IMR-90 (cell line): ENCODE data around the gene PIM3. TPM values are rescaled to one million over a fixed set of nuclear protein-coding genes. Genes with fewer than 3 reads are reported as not detected.

Experiments
- ATAC-seq: fragments of 200-7000 bp; cut with Tn5 transposase; 2 replicates; pipeline ENCODE4 v1.9.1; 2020; ENCODE audit warnings: low read depth, mild to moderate bottlenecking, moderate library complexity
- BruUV-seq: library from RNA; stranded (reverse); fragments of 400-500 nt; replicated peaks from 2 replicates; lab custom pipeline; 2021; lab: Mats Ljungman, UMichigan
- CTCF ChIA-PET: fragments of 300-600 bp; formaldehyde crosslinking; extraction: SDS; loops from one replicate; lab custom pipeline; 2021; ENCODE audit warnings: antibody characterized with exemption; lab: Yijun Ruan, JAX
- POLR2A ChIA-PET: fragments of 300-600 bp; sonication (Branson Sonifier 250); formaldehyde crosslinking; loops from one replicate; lab custom pipeline; 2022; ENCODE audit warnings: antibody characterized with exemption; ENCODE audit not compliant: unreplicated experiment; lab: Charles Lee
- DNase-seq: peaks from one replicate; pipeline ENCODE4 v3.0.0; 2013
- H2AFZ ChIP-seq: replicated peaks from 2 replicates; pipeline ENCODE3; 2013; ENCODE audit warnings: low read length, mild to moderate bottlenecking; ENCODE audit not compliant: poor library complexity
- H2AK5ac ChIP-seq: 2 replicates; pipeline ENCODE4 v1.6.1; 2013; ENCODE audit warnings: low read depth, low read length, inconsistent platforms
- H2AK9ac ChIP-seq: replicated peaks from 2 replicates; pipeline ENCODE3; 2013; ENCODE audit warnings: mild to moderate bottlenecking, low read depth, low read length, moderate library complexity; ENCODE audit not compliant: poor library complexity
- H2BK120ac ChIP-seq: 2 replicates; pipeline ENCODE4 v1.6.1; 2013; ENCODE audit warnings: low read depth, low read length, inconsistent platforms
- H2BK15ac ChIP-seq: 3 replicates; pipeline ENCODE4 v1.6.1; 2013; ENCODE audit warnings: low read depth, low read length, inconsistent platforms
- H2BK20ac ChIP-seq: 2 replicates; pipeline ENCODE4 v1.6.1; 2013; ENCODE audit warnings: low read depth, mild to moderate bottlenecking, inconsistent platforms, low read length, moderate library complexity
- H2BK5ac ChIP-seq: 2 replicates; pipeline ENCODE4 v1.6.1; 2013; ENCODE audit warnings: mild to moderate bottlenecking, low read depth, low read length, inconsistent platforms; ENCODE audit not compliant: poor library complexity, severe bottlenecking
- H3K14ac ChIP-seq: replicated peaks from 2 replicates; pipeline ENCODE4 v1.6.1; 2013; ENCODE audit warnings: low read depth, low read length, inconsistent platforms
- H3K18ac ChIP-seq: 2 replicates; pipeline ENCODE4 v1.6.1; 2013; ENCODE audit warnings: low read depth, low read length, control low read depth
- H3K23ac ChIP-seq: 2 replicates; pipeline ENCODE4 v1.6.1; 2013; ENCODE audit warnings: low read depth, low read length, inconsistent platforms
- H3K27ac ChIP-seq: 2 replicates; pipeline ENCODE4 v1.5.1; 2013; ENCODE audit warnings: mild to moderate bottlenecking, control low read depth, low read length; ENCODE audit not compliant: insufficient read depth
- H3K27me3 ChIP-seq: 2 replicates; pipeline ENCODE4 v1.6.1; 2013; ENCODE audit warnings: low read length; ENCODE audit not compliant: control insufficient read depth, insufficient read depth
- H3K36me3 ChIP-seq: 2 replicates; pipeline ENCODE4 v1.6.1; 2013; ENCODE audit warnings: low read length, mixed read lengths; ENCODE audit not compliant: control insufficient read depth, insufficient read depth
- H3K4ac ChIP-seq: 2 replicates; pipeline ENCODE4 v1.6.1; 2013; ENCODE audit warnings: low read depth, low read length, inconsistent platforms
- H3K4me1 ChIP-seq: 2 replicates; pipeline ENCODE4 v1.6.1; 2013; ENCODE audit warnings: low read length, mixed read lengths; ENCODE audit not compliant: control insufficient read depth, insufficient read depth
- H3K4me2 ChIP-seq: 2 replicates; pipeline ENCODE4 v1.6.1; 2013; ENCODE audit warnings: low read depth, mild to moderate bottlenecking, control low read depth, low read length, moderate library complexity
- H3K4me3 ChIP-seq: 2 replicates; pipeline ENCODE4 v1.5.1; 2013; ENCODE audit warnings: low read depth, mild to moderate bottlenecking, control low read depth, low read length, moderate library complexity; ENCODE audit not compliant: insufficient read depth
- H3K56ac ChIP-seq: 2 replicates; pipeline ENCODE4 v1.6.1; 2013; ENCODE audit warnings: low read length, inconsistent platforms; ENCODE audit not compliant: insufficient read depth; ENCODE audit errors: extremely low read depth
- H3K79me1 ChIP-seq, 2 experiments: 2 replicates each; pipeline ENCODE4 v1.6.1; 2013; ENCODE audit warnings: low read length in 2 of 2, inconsistent platforms in 1 of 2, low read depth in 1 of 2
- H3K9ac ChIP-seq: 2 replicates; pipeline ENCODE4 v1.6.1; 2013; ENCODE audit warnings: low read depth, low read length, control low read depth
- H3K9me1 ChIP-seq: 2 replicates; pipeline ENCODE4 v1.6.1; 2013; ENCODE audit warnings: low read length, inconsistent platforms; ENCODE audit not compliant: insufficient read depth
- H3K9me3 ChIP-seq: 2 replicates; pipeline ENCODE4 v1.6.1; 2013; ENCODE audit warnings: low read length; ENCODE audit not compliant: control insufficient read depth, insufficient read depth
- H4K20me1 ChIP-seq: 2 replicates; pipeline ENCODE4 v1.6.1; 2013; ENCODE audit warnings: low read length, inconsistent platforms; ENCODE audit not compliant: insufficient read depth
- H4K5ac ChIP-seq: 2 replicates; pipeline ENCODE4 v1.6.1; 2013; ENCODE audit warnings: mild to moderate bottlenecking, low read depth, low read length, control low read depth
- H4K8ac ChIP-seq, 2 experiments: 2 replicates each; pipeline ENCODE4 v1.6.1; 2013; ENCODE audit warnings: low read depth in 2 of 2, low read length in 2 of 2, control low read depth in 1 of 2, inconsistent platforms in 1 of 2
- H4K91ac ChIP-seq: 2 replicates; pipeline ENCODE4 v1.6.1; 2013; ENCODE audit warnings: low read depth, low read length, inconsistent platforms; ENCODE audit not compliant: insufficient read depth
- BHLHE40 ChIP-seq: fragments of 150-350 bp; IDR thresholded peaks from 2 replicates; pipeline ENCODE4 v1.6.1; 2016; ENCODE audit warnings: mild to moderate bottlenecking, low read depth, low read length
- CEBPB ChIP-seq: IDR thresholded peaks from 2 replicates; pipeline ENCODE4 v1.6.1; 2012; ENCODE audit warnings: low read depth, low read length, improper control_type of control experiment
- CHD1 ChIP-seq: IDR thresholded peaks from 2 replicates; pipeline ENCODE4 v1.6.1; 2012; ENCODE audit warnings: low read depth, low read length, improper control_type of control experiment
- ELK1 ChIP-seq: fragments of 150-350 bp; IDR thresholded peaks from 2 replicates; pipeline ENCODE4 v1.6.1; 2016; ENCODE audit warnings: low read depth, mild to moderate bottlenecking, low read length, moderate library complexity, borderline replicate concordance
- FOS ChIP-seq: fragments of 150-350 bp; IDR thresholded peaks from 2 replicates; pipeline ENCODE4 v1.6.1; 2016; ENCODE audit warnings: low read depth, low read length
- MAFK ChIP-seq: IDR thresholded peaks from 2 replicates; pipeline ENCODE4 v1.6.1; 2012; ENCODE audit warnings: low read depth, low read length, improper control_type of control experiment
- MAZ ChIP-seq: IDR thresholded peaks from 2 replicates; pipeline ENCODE4 v1.6.1; 2012; ENCODE audit warnings: low read depth, mild to moderate bottlenecking, low read length, improper control_type of control experiment, moderate library complexity, borderline replicate concordance
- MXI1 ChIP-seq: IDR thresholded peaks from 2 replicates; pipeline ENCODE4 v1.6.1; 2012; ENCODE audit warnings: low read depth, mild to moderate bottlenecking, low read length, moderate library complexity, borderline replicate concordance
- NFE2L2 ChIP-seq: fragments of 150-350 bp; IDR thresholded peaks from 2 replicates; pipeline ENCODE4 v1.6.1; 2016; ENCODE audit warnings: low read depth, mild to moderate bottlenecking, low read length
- POLR2A ChIP-seq: IDR thresholded peaks from 2 replicates; pipeline ENCODE4 v1.6.1; 2012; ENCODE audit warnings: mild to moderate bottlenecking, low read depth, low read length
- RAD21 ChIP-seq: IDR thresholded peaks from 2 replicates; pipeline ENCODE4 v1.6.1; 2012; ENCODE audit warnings: low read length, improper control_type of control experiment
- RCOR1 ChIP-seq: IDR thresholded peaks from 2 replicates; pipeline ENCODE4 v1.6.1; 2012; ENCODE audit warnings: mild to moderate bottlenecking, low read length, improper control_type of control experiment; ENCODE audit not compliant: insufficient replicate concordance
- RFX5 ChIP-seq: IDR thresholded peaks from 2 replicates; pipeline ENCODE4 v1.8.0; 2012; ENCODE audit warnings: low read depth, mild to moderate bottlenecking, low read length, moderate library complexity
- SMC3 ChIP-seq: fragments of 150-350 bp; IDR thresholded peaks from 2 replicates; pipeline ENCODE4 v1.6.1; 2016; ENCODE audit warnings: low read depth, mild to moderate bottlenecking, antibody characterized with exemption, low read length, moderate library complexity
- USF2 ChIP-seq: fragments of 150-350 bp; IDR thresholded peaks from 2 replicates; pipeline ENCODE4 v1.6.1; 2017; ENCODE audit warnings: mild to moderate bottlenecking, antibody characterized with exemption, low read length, low read depth
- WGBS, 2 experiments: methylation state at CpG; one replicate each; pipeline versions ENCODE4 v1.1.5 to v1.1.7; 2013; ENCODE audit warnings: missing lambda C conversion rate in 2 of 2; ENCODE audit not compliant: insufficient read length in 1 of 2; ENCODE audit errors: extremely low coverage in 2 of 2; 5-methylcytosine and 5-hydroxymethylcytosine counted together
- dilution Hi-C: fragments of 300-500 bp; cut with HindIII; formaldehyde crosslinking; loops from one replicate; pipeline ENCODE4 v1.14.3; 2018; ENCODE audit warnings: low sequenced_read_pairs; ENCODE audit not compliant: unreplicated experiment
- in situ Hi-C: fragments of 300-500 bp; cut with MboI; formaldehyde crosslinking; loops from 3 replicates; pipeline ENCODE4 v1.14.3; 2019; ENCODE audit warnings: low sequenced_read_pairs, inconsistent platforms, mixed read lengths
- intact Hi-C: fragments of 100-400 bp; cut with micrococcal nuclease; formaldehyde crosslinking; loops from 2 replicates; pipeline ENCODE4 v1.10.0; 2022
- polyA plus RNA-seq, 3 experiments: library from polyadenylated mRNA; depleted of rRNA; stranded (reverse); fragments of >200 nt; gene quantifications; 2 replicates each; pipeline ENCODE4 v1.2.3, GENCODE V29; 2012; ENCODE audit warnings: low replicate concordance in 1 of 3
- total RNA-seq: library from RNA; depleted of rRNA; stranded (reverse); fragments of >200 nt; gene quantifications from 2 replicates; pipeline ENCODE4 v1.2.3, GENCODE V29; 2012

Gene PIM3
- total and polyA plus RNA-seq, 2 of the 4 experiments (the other 2 are of a cell fraction), result 8.6 to 24.7 TPM

GRCh38 chr22:49936018-49936972 is 24.3 kb upstream of the PIM3 start:
- peak overlapping the region; percentile 51 for H3K4ac ChIP-seq
- H3K23ac ChIP-seq, result no peak overlapping the region
- no peak overlapping the region for H3K9ac ChIP-seq
- H2BK15ac ChIP-seq, result peak overlapping the region; percentile 27; the same call in 1 of the 3 replicates
- peak; percentile 86 for DNase-seq
- dilution Hi-C loops, result no loop called here
- no peak overlapping the region for H2BK5ac ChIP-seq
- no peaks in the 10 kb centered on the region for H3K9me3 ChIP-seq
- H3K4me3 ChIP-seq, result 0 out of 2 replicates have a peak overlapping the region, but pooled peaks have one; percentile 18
- peak overlapping the region; percentile 60 for H2BK120ac ChIP-seq
- ChIA-PET POLR2A (no interaction called here), CTCF (interaction anchor here (1.0 kb wide), 1 partner anchor 94 kb away, joined by 3 read pairs; no protein-coding TSS in a partner anchor)
- in situ Hi-C loops, result no loop called here
- no peak overlapping the region for H3K56ac ChIP-seq
- intact Hi-C loops, result no loop called here
- 0 out of 2 replicates have a peak overlapping the region, but pooled peaks have one; percentile 2 for H4K91ac ChIP-seq
- peak overlapping the region; percentile 60; the same call in 1 of the 2 replicates for H2AK5ac ChIP-seq
- H3K27me3 ChIP-seq, result no peaks in the 10 kb centered on the region
- ATAC-seq, result peak; percentile 75
- BruUV-seq, result no TSS peak
- peak overlapping the region; percentile 25; the same call in 1 of the 2 replicates for H3K27ac ChIP-seq
- H2BK20ac ChIP-seq, result no peak overlapping the region
- H3K4me1 ChIP-seq, result peaks cover 14% of the 10 kb centered on the region
- H3K18ac ChIP-seq, result no peak overlapping the region; the same call in 1 of the 2 replicates
- H3K79me1 ChIP-seq, result peaks cover 0 to 3% of the 10 kb centered on the region in 2 experiments; a peak in 1 of 4 replicates
- H4K5ac ChIP-seq, result 0 out of 2 replicates have a peak overlapping the region, but pooled peaks have one; percentile 36
- WGBS, 2 experiments, result 49% methylated on average over 3 of the region's 52 CpGs; no CpG with 5 or more reads in 1 of the 2 experiments
- peak overlapping the region in 1 of 2 experiments; percentile 40; a peak in 1 of 4 replicates for H4K8ac ChIP-seq
- no peaks in the 10 kb centered on the region for H3K9me1 ChIP-seq
- H2AFZ ChIP-seq, result peak overlapping the region; percentile 78
- no peaks in the 10 kb centered on the region for H3K36me3 ChIP-seq
- H4K20me1 ChIP-seq, result no peaks in the 10 kb centered on the region
- peak overlapping the region; percentile 87 for H2AK9ac ChIP-seq
- no peak overlapping the region for H3K14ac ChIP-seq
- peak overlapping the region; percentile 51; the same call in 1 of the 2 replicates for H3K4me2 ChIP-seq
- TF ChIP-seq RCOR1 (peak; percentile 80), ELK1 (no peak), POLR2A (no peak), MAZ (peak; percentile 94), RFX5 (no peak), FOS (peak; percentile 69), SMC3 (no peak), NFE2L2 (0 out of 2 replicates have a peak, but pooled peaks have one; percentile 7), BHLHE40 (peak; percentile 90), MXI1 (no peak), CHD1 (no peak), CEBPB (no peak), USF2 (peak; percentile 55), RAD21 (no peak), MAFK (no peak)
